ENCODE results near the gene TUSC2.

TUSC2 gene

GRCh38 chr3:50341537-50341936, 13.5 kb upstream of the TUSC2 start:
- Histone ChIP-seq H3K4me3 (replicated peaks; ENCODE audit: insufficient read depth, low read length) (peak overlapping the region; percentile 68), H3K27me3 (ENCODE audit: insufficient read depth, poor library complexity, severe bottlenecking) (no peaks in the 10 kb centered on the region), H3K27ac (replicated peaks) (peak overlapping the region; percentile 99)
- no peak for DNase-seq (ENCODE audit: low read depth in 1 of 2, low spot score in 1 of 2)
- TF ChIP-seq, protein P1, sequence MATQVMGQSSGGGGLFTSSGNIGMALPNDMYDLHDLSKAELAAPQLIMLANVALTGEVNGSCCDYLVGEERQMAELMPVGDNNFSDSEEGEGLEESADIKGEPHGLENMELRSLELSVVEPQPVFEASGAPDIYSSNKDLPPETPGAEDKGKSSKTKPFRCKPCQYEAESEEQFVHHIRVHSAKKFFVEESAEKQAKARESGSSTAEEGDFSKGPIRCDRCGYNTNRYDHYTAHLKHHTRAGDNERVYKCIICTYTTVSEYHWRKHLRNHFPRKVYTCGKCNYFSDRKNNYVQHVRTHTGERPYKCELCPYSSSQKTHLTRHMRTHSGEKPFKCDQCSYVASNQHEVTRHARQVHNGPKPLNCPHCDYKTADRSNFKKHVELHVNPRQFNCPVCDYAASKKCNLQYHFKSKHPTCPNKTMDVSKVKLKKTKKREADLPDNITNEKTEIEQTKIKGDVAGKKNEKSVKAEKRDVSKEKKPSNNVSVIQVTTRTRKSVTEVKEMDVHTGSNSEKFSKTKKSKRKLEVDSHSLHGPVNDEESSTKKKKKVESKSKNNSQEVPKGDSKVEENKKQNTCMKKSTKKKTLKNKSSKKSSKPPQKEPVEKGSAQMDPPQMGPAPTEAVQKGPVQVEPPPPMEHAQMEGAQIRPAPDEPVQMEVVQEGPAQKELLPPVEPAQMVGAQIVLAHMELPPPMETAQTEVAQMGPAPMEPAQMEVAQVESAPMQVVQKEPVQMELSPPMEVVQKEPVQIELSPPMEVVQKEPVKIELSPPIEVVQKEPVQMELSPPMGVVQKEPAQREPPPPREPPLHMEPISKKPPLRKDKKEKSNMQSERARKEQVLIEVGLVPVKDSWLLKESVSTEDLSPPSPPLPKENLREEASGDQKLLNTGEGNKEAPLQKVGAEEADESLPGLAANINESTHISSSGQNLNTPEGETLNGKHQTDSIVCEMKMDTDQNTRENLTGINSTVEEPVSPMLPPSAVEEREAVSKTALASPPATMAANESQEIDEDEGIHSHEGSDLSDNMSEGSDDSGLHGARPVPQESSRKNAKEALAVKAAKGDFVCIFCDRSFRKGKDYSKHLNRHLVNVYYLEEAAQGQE (IDR thresholded peaks at IDR 0.05; ENCODE audit: insufficient replicate concordance, low read depth): no peak
- TF ChIP-seq CTCF (IDR thresholded peaks at IDR 0.05; ENCODE audit: insufficient read depth, low read length) (no peak), SPI1 (IDR thresholded peaks at IDR 0.05; ENCODE audit: borderline replicate concordance, low read depth) (no peak), POLR2AphosphoS5 (IDR thresholded peaks at IDR 0.05; ENCODE audit: low read depth) (no peak), GABPA (IDR thresholded peaks at IDR 0.05; ENCODE audit: low read depth) (no peak)

GRCh38 chr3:50340448-50341329, 12.7 kb upstream of the TUSC2 start, which contains the start of gene RASSF1:
Gene RASSF1, minus strand, starts transcription at chr3:50340836. Its CDS starts 31 bp downstream, at chr3:50340805.
- Histone ChIP-seq H3K4me3 (replicated peaks; ENCODE audit: insufficient read depth, low read length) (peak within 1 kb of the TSS; percentile 68), H3K27me3 (ENCODE audit: insufficient read depth, poor library complexity, severe bottlenecking) (no peaks in the 10 kb centered on the region)
- no peak for TF ChIP-seq CTCF (IDR thresholded peaks at IDR 0.05; ENCODE audit: insufficient read depth, low read length)
- peak; percentile 65 for TF ChIP-seq GABPA (IDR thresholded peaks at IDR 0.05; ENCODE audit: low read depth)
- peak; percentile 80 for TF ChIP-seq POLR2AphosphoS5 (IDR thresholded peaks at IDR 0.05; ENCODE audit: low read depth)
- TF ChIP-seq, protein P1 (IDR thresholded peaks at IDR 0.05; ENCODE audit: insufficient replicate concordance, low read depth): peak; percentile 57
- no peak; the same call in 1 of the 2 replicates for TF ChIP-seq SPI1 (IDR thresholded peaks at IDR 0.05; ENCODE audit: borderline replicate concordance, low read depth)

GRCh38 chr3:50340147-50340447, 12.1 kb upstream of the TUSC2 start:
- peak overlapping the region; percentile 99 for H3K27ac ChIP-seq (replicated peaks)

More at GRCh38 chr3:50340448-50341329, 12.7 kb upstream of the TUSC2 start, which contains the start of gene RASSF1:
- peak within 1 kb of the TSS; percentile 99 for H3K27ac ChIP-seq (replicated peaks)
- DNase-seq (ENCODE audit: low read depth in 1 of 2, low spot score in 1 of 2): peak; percentile 95 to 97

More at GRCh38 chr3:50340147-50340447, 12.1 kb upstream of the TUSC2 start:
- no peak for DNase-seq (ENCODE audit: low read depth in 1 of 2, low spot score in 1 of 2)
- H3K4me3 ChIP-seq (replicated peaks; ENCODE audit: insufficient read depth, low read length): peak overlapping the region; percentile 68
- H3K27me3 ChIP-seq (ENCODE audit: insufficient read depth, poor library complexity, severe bottlenecking): no peaks in the 10 kb centered on the region
- TF ChIP-seq GABPA (IDR thresholded peaks at IDR 0.05; ENCODE audit: low read depth) (no peak), POLR2AphosphoS5 (IDR thresholded peaks at IDR 0.05; ENCODE audit: low read depth) (no peak), CTCF (IDR thresholded peaks at IDR 0.05; ENCODE audit: insufficient read depth, low read length) (no peak), SPI1 (IDR thresholded peaks at IDR 0.05; ENCODE audit: borderline replicate concordance, low read depth) (no peak)
- TF ChIP-seq, protein P1 (IDR thresholded peaks at IDR 0.05; ENCODE audit: insufficient replicate concordance, low read depth): no peak

All from HL-60 (cell line).